Measurements from ENCODE around the gene PRR36. TPM values are rescaled to one million over a fixed set of nuclear protein-coding genes. Genes with fewer than 3 reads are reported as not detected.
"Not testable (repeated sequence)": the region's sequence is repeated elsewhere in the genome, so short reads cannot be mapped to it uniquely, and the experiment has no call there.

Gene PRR36
- polyA plus RNA-seq, 4 donors: 0.22 to 0.47 TPM; not detected in 2

GRCh38 chr19:7919610-7920518 lies 45.7 kb upstream of the PRR36 start, which contains the start of gene SNAPC2:
SNAPC2 (plus strand) TSS chr19:7920338; CDS start chr19:7920367, 29 bp downstream.
- H3K27me3 ChIP-seq (ENCODE audit: control insufficient read depth in 3 of 3, insufficient read depth in 3 of 3, low read length in 3 of 3): peaks cover 0 to 44% (median 20%) of the 10 kb centered on the region in 3 donors
- peak within 1 kb of the TSS; percentile 78 to 96 (median 93) for H3K27ac ChIP-seq (ENCODE audit: low read depth in 1 of 3, low read length in 2 of 3)
- FAIRE-seq (no peak), DNase-seq (peak; percentile 93 to 99)
- H3K4me1 ChIP-seq (ENCODE audit: control insufficient read depth in 3 of 3, insufficient read depth in 2 of 3, low read depth in 1 of 3, low read length in 2 of 3): peaks cover 2 to 50% (median 8%) of the 10 kb centered on the region in 3 donors
- WGBS, 3 donors: 2 to 6% (median 5%) methylated on average over 52 to 62 of the region's 62 CpGs
- no peaks in the 10 kb centered on the region for H3K9me3 ChIP-seq (ENCODE audit: control insufficient read depth in 2 of 2, insufficient read depth in 1 of 2, low read depth in 1 of 2, low read length in 1 of 2)
- peaks cover 4 to 26% (median 8%) of the 10 kb centered on the region in 3 donors for H3K36me3 ChIP-seq (ENCODE audit: control insufficient read depth in 3 of 3, insufficient read depth in 2 of 3, low read depth in 1 of 3, low read length in 3 of 3)
- H3K4me3 ChIP-seq (ENCODE audit: low read depth in 1 of 3, low read length in 3 of 3): peak within 1 kb of the TSS; percentile 51 to 77 (median 67)

- Histone ChIP-seq H3K27me3 (ENCODE audit: control insufficient read depth in 3 of 3, insufficient read depth in 3 of 3, low read length in 3 of 3) (peaks cover 0 to 50% (median 20%) of the 10 kb centered on the region in 3 donors), H3K9me3 (ENCODE audit: control insufficient read depth in 2 of 2, insufficient read depth in 1 of 2, low read depth in 1 of 2, low read length in 1 of 2) (no peaks in the 10 kb centered on the region), H3K4me1 (ENCODE audit: control insufficient read depth in 3 of 3, insufficient read depth in 2 of 3, low read depth in 1 of 3, low read length in 2 of 3) (peaks cover 2 to 48% (median 8%) of the 10 kb centered on the region in 3 donors), H3K36me3 (ENCODE audit: control insufficient read depth in 3 of 3, insufficient read depth in 2 of 3, low read depth in 1 of 3, low read length in 3 of 3) (peaks cover 4 to 24% (median 8%) of the 10 kb centered on the region in 3 donors), H3K4me3 (ENCODE audit: low read depth in 1 of 3, low read length in 3 of 3) (peak overlapping the region in 2 of 3 donors; percentile 67 to 77), H3K27ac (ENCODE audit: low read depth in 1 of 3, low read length in 2 of 3) (peak overlapping the region in 2 of 3 donors; percentile 93 to 96)
- DNase-seq (peak; percentile 55 to 62), FAIRE-seq (no peak)
- 25 to 36% (median 34%) methylated on average over 41 to 42 of the region's 42 CpGs for WGBS, 3 donors
Observed at GRCh38 chr19:7918615-7919421, 44.6 kb upstream of the PRR36 start.

- Histone ChIP-seq H3K27me3 (ENCODE audit: control insufficient read depth in 3 of 3, insufficient read depth in 3 of 3, low read length in 3 of 3) (peaks cover 0 to 50% (median 20%) of the 10 kb centered on the region in 3 donors), H3K36me3 (ENCODE audit: control insufficient read depth in 3 of 3, insufficient read depth in 2 of 3, low read depth in 1 of 3, low read length in 3 of 3) (peaks cover 4 to 22% (median 8%) of the 10 kb centered on the region in 3 donors), H3K27ac (ENCODE audit: low read depth in 1 of 3, low read length in 2 of 3) (peak overlapping the region in 1 of 3 donors; percentile 93), H3K4me3 (ENCODE audit: low read depth in 1 of 3, low read length in 3 of 3) (peak overlapping the region in 2 of 3 donors; percentile 67 to 77), H3K4me1 (ENCODE audit: control insufficient read depth in 3 of 3, insufficient read depth in 2 of 3, low read depth in 1 of 3, low read length in 2 of 3) (peaks cover 2 to 48% (median 8%) of the 10 kb centered on the region in 3 donors)
- H3K9me3 ChIP-seq (ENCODE audit: control insufficient read depth in 2 of 2, insufficient read depth in 1 of 2, low read depth in 1 of 2, low read length in 1 of 2); DNase-seq; FAIRE-seq: not testable (repeated sequence)
- WGBS, 3 donors: 9 to 23% (median 14%) methylated on average over 23 to 29 of the region's 29 CpGs
Observed at GRCh38 chr19:7918062-7918614, 43.9 kb upstream of the PRR36 start.

DNA sequence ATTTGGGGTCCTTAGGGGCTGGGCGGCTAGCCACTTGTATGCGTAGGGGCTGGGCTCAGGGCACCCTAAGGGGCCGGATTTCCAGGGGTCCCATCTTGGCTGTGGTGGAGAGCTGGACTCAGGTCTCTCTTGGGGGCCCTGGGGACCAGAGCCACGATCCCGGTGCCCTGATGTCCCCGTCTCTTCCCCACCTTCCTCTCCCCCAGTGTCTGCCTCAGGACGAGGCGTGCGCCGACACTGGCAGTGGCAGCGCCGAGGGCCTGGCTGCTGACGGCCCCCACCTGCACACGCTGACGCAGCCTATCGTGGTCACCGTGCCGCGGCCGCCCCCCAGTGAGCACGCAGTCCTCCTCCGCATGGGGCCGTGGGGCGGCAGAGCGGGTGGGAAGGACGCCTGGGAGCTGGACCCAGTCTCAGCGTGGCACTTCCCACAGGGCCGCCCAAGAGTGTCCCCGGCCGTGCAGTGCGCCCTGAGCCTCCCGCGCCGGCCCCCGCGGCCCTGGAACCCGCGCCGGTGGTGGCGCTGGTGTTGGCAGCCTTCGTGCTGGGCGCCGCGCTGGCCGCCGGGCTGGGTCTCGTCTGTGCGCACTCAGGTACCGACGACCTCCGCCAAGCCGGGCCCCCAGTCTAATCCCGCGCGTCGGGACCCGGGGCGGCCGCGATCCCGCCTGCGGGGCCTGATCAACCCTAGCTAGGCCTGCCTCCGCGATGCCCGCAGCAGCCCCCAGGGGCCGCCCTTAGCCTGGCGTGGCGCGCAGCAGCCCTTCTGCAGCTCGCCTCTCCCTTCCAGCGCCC lies 43.3 kb upstream of the PRR36 start:
- H3K4me3 ChIP-seq (ENCODE audit: low read depth in 1 of 3, low read length in 3 of 3): peak overlapping the region in 2 of 3 donors; percentile 10 to 77
- H3K4me1 ChIP-seq (ENCODE audit: control insufficient read depth in 3 of 3, insufficient read depth in 2 of 3, low read depth in 1 of 3, low read length in 2 of 3): peaks cover 2 to 48% (median 8%) of the 10 kb centered on the region in 3 donors
- DNase-seq: peak; percentile 50 to 77
- H3K27ac ChIP-seq (ENCODE audit: low read depth in 1 of 3, low read length in 2 of 3): no peak overlapping the region
- no peaks in the 10 kb centered on the region for H3K9me3 ChIP-seq (ENCODE audit: control insufficient read depth in 2 of 2, insufficient read depth in 1 of 2, low read depth in 1 of 2, low read length in 1 of 2)
- WGBS, 3 donors: 1 to 2% (median 1%) methylated on average over 45 to 71 of the region's 71 CpGs
- H3K27me3 ChIP-seq (ENCODE audit: control insufficient read depth in 3 of 3, insufficient read depth in 3 of 3, low read length in 3 of 3): peaks cover 0 to 50% (median 20%) of the 10 kb centered on the region in 3 donors
- peaks cover 2 to 22% (median 5%) of the 10 kb centered on the region in 3 donors for H3K36me3 ChIP-seq (ENCODE audit: control insufficient read depth in 3 of 3, insufficient read depth in 2 of 3, low read depth in 1 of 3, low read length in 3 of 3)
- no peak for FAIRE-seq

- DNase-seq: peak in 1 of 2 donors; percentile 43
- Histone ChIP-seq H3K27me3 (ENCODE audit: control insufficient read depth in 3 of 3, insufficient read depth in 3 of 3, low read length in 3 of 3) (peaks cover 0 to 50% (median 20%) of the 10 kb centered on the region in 3 donors), H3K4me1 (ENCODE audit: control insufficient read depth in 3 of 3, insufficient read depth in 2 of 3, low read depth in 1 of 3, low read length in 2 of 3) (peaks cover 2 to 48% (median 8%) of the 10 kb centered on the region in 3 donors), H3K4me3 (ENCODE audit: low read depth in 1 of 3, low read length in 3 of 3) (peak overlapping the region in 2 of 3 donors; percentile 5 to 77), H3K36me3 (ENCODE audit: control insufficient read depth in 3 of 3, insufficient read depth in 2 of 3, low read depth in 1 of 3, low read length in 3 of 3) (peaks cover 2 to 21% (median 2%) of the 10 kb centered on the region in 3 donors), H3K9me3 (ENCODE audit: control insufficient read depth in 2 of 2, insufficient read depth in 1 of 2, low read depth in 1 of 2, low read length in 1 of 2) (no peaks in the 10 kb centered on the region), H3K27ac (ENCODE audit: low read depth in 1 of 3, low read length in 2 of 3) (no peak overlapping the region)
- 4 to 6% (median 6%) methylated on average over 12 of the region's 12 CpGs for WGBS, 3 donors
- FAIRE-seq: no peak
Observed at GRCh38 chr19:7916955-7917266, 42.7 kb upstream of the PRR36 start.

DNA sequence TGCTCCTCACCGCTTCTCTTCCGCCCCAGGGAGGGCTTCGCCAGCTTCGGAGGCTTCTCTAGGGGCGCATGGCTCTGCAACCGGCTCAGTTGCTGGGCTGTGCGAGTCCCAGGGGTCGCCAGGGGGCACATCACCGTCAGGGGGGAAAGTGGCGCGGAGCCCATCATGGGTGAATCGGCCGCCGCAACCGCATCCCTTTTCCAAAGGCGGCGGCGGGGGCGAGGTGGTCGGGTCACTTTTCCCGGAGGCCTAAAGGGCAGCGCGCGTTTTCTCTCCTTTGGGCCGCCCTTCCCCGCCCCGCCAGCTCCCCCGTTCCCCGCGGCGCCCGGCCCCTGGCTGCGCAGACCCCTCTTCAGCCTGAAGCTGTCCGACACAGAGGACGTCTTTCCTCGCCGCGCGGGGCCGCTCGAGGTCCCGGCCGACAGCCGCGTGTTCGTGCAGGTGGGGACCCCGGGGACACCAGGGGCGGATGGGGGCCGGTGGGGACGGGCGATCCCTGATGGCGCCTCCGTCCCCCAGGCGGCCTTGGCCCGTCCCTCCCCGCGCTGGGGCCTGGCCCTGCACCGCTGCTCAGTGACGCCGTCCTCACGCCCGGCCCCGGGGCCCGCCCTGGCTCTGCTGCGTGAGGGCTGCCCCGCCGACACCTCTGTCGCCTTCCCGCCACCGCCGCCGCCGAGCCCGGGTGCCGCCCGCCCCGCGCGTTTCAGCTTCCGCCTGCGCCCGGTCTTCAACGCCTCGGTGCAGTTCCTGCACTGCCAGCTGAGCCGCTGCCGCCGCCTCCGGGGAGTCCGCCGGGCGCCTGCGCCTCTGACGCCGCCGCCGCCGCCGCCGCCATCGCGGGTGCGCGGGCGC lies 42.1 kb upstream of the PRR36 start:
- no peak overlapping the region for H3K27ac ChIP-seq (ENCODE audit: low read depth in 1 of 3, low read length in 2 of 3)
- DNase-seq: peak; percentile 32 to 63

More for the DNA sequence above, 42.1 kb upstream of the PRR36 start:
- no peaks in the 10 kb centered on the region for H3K9me3 ChIP-seq (ENCODE audit: control insufficient read depth in 2 of 2, insufficient read depth in 1 of 2, low read depth in 1 of 2, low read length in 1 of 2)
- peak overlapping the region in 1 of 3 donors; percentile 77 for H3K4me3 ChIP-seq (ENCODE audit: low read depth in 1 of 3, low read length in 3 of 3)
- peaks cover 2 to 42% (median 6%) of the 10 kb centered on the region in 3 donors for H3K4me1 ChIP-seq (ENCODE audit: control insufficient read depth in 3 of 3, insufficient read depth in 2 of 3, low read depth in 1 of 3, low read length in 2 of 3)
- FAIRE-seq: no peak
- H3K27me3 ChIP-seq (ENCODE audit: control insufficient read depth in 3 of 3, insufficient read depth in 3 of 3, low read length in 3 of 3): peaks cover 0 to 50% (median 20%) of the 10 kb centered on the region in 3 donors
- peaks cover 2 to 21% (median 7%) of the 10 kb centered on the region in 3 donors for H3K36me3 ChIP-seq (ENCODE audit: control insufficient read depth in 3 of 3, insufficient read depth in 2 of 3, low read depth in 1 of 3, low read length in 3 of 3)
- WGBS, 3 donors: 0 to 1% (median 1%) methylated on average over 50 to 104 of the region's 104 CpGs

Data from small intestine (tissue), 7 donors.